ENCODE data around the gene SBK1.

Gene SBK1

DNA sequence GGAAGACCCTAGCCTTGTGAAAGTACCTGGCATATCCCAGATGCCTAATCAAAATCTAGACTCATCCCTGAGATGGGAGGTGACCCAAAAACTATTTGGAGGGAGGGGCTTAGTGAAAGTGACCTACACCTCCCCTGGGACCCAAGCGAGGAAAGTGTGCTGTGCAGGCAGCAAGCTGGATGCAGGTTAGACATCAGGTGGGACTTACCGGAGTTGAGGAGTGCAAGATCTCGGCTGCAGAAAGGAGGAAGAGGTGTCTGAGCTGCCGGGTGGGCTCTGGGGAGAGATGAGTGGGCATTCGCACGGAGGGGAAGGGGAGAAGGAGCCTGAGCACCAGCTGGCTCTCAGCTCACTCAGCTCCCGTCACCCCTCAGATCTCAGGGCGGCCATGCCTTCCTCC, 10.3 kb upstream of the SBK1 start:
- no peak for DNase-seq (ENCODE audit: low spot score)

DNA sequence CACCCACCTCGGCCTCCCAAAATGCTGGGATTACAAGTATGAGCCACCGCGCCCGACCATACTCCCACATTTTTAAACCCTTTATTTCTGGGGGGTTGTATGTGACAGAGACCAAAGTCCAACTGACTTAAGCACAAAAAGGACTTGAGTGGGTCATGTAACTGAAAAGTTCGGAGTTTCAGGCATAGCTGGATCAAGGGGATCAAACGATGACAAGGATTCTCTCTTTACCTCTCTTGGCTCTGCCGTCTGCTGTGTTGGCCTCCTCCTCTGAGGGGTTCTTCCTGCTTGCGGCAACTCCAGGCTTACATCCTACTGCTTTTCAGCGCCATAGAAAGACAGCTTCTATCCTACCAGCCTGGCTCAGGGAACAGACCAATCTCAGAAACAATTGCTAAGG, 9.2 kb upstream of the SBK1 start:
- no peak for DNase-seq (ENCODE audit: low spot score)

DNA sequence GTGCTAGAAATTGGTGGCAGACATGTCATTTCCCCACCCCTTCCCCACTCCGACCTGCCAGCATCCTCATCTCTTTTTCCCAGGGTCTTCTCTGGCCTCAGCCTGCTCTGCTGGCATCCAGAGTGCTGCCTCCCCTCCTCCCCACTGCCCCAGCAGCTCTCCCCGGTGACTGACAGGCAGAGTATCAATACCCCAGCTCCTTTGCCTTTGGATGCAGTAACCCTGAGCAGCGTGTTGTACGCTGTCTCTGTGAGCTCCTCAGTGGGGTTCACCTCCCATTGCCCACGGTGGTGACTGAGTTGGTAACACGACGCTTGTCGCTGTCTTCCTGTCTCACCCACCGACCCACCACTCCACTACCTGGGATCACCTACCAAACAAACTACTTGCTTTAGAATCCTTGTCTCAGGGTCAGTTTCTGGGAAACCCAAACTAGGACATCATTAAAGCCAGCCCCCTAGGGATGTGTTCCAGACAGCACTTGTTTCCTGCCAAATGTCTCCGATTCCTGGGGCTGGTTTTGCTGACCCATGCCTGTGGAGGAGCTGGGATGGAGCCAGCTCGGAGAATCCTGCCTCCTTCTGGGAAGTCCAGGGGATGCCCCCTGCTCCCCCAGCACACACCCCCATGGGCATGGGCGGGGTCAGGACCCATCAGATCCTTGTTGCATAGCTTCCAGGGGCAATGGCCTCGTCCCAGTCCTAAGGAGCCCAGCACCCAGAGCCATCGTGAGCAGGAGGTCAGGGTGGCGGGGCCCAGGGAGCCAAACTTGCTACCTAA, 8.3 kb upstream of the SBK1 start:
- no peak for DNase-seq (ENCODE audit: low spot score)

DNA sequence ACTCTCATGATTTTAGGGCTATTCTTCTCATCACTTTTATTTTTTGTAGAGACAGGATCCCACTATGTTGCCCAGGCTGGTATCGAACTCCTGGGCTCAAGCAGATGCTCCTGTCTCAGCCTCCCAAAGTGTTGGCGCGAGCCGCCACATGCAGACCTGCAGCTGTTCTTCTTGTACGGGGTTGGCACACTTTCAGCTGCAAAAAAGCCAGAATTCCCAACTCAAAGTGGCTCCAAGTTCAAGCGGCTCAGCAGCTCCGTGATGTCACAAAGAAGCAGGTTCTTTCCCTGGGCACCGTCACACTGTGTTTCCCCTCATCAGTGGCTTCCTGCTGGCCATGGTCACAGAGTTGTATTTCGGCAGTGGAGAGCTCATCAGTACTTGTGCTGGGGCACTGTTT, 6.7 kb upstream of the SBK1 start:
- DNase-seq (ENCODE audit: low spot score): no peak

DNA sequence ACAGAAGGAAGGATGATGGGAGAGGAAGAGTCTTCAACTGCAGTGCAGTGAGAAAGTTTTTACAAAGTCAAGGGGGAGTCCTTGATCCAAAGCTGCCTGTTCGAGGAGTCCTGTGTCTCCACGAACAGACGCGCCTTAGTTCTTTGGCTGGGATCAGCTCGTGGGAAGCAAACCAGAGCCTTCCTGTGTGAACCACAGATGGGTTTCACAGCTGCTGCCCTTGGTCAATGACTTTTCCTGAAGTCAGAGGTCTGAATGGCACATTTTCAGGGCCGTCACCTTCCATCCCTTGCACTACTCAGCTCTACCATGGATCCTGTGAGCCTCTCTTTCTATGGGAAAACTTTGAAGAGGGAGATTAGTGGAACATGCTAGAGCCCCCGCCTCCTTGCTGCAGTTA, 4.2 kb upstream of the SBK1 start:
- no peak for DNase-seq (ENCODE audit: low spot score)

DNA sequence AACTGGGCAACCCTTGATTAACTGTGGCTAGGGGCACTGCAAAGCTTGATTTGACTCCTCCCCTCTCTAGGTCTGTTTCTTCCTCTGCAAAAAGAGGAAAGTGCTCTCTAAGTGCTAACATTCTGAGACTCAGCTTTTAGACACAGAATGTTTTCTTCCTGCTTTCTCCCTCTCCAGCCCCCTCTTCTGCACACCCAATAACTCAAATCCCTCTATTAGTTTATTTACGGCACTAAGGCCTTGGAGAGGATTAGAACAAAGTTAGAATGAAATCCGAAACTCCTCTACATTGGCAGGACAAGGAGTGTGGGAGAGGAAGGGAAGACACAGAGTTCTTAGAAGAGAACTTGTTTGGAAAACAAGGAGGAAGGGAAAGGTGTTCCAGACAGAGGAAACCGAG, 3.3 kb upstream of the SBK1 start:
- DNase-seq (ENCODE audit: low spot score): no peak

DNA sequence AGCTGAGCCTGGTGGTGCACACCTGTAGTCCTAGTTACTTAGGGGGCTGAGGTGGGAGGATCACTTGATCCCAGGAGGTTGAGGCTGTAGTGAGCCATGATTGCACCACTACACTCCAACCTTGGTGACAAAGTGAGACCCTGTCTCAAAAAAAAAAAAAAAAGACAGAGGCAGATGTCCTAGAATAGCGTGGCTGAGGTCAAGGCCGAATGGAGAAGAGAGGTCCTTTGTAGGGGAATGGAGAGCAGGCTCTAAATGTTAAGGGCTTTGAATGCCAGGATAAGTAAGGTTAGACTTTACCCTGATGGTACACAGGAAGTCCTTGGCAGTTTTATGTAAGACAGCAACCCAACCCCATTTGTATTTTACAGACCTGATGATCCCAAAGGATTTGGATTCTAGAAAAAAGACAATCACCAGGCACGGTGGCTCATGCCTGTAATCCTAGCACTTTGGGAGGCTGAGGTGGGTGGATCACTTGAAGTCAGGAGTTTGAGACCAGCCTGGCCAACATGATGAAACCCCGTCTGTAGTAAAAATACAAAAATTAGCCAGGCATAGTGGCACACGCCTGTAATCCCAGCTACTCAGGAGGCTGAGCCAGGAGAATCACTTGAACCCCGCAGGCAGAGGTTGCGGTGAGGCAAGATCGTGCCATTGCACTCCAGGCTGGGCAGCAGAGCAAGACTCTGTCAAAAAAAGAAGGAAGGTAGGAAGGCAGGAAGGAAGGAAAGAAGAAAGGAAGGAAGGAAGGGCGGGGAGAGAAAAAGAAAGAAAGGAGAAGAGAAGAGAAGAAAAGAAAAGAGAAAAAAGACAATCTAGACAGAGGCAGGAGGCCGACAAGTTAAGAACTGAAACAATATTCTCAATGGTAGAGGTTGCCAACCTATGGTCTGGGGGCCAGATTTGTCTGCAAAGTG, 2.1 kb upstream of the SBK1 start:
- DNase-seq (ENCODE audit: low spot score): no peak

DNA sequence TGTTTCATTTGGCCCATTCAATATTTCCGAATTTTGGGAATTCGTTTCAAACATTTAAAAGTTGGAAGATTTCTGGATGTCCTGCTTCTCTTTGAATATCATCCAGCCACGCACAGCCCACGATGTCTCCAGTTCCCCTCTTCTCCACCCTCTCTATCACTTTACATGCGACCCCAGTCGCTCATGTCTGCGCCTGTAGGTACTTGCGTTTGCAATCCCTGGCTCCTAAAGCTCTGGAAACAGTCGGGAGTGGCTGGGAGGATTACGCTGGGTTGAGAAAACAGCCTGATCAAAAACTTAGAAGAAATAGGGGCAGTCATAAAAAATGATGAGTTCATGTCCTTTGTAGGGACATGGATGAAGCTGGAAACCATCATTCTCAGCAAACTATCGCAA, 1.5 kb upstream of the SBK1 start:
- no peak for DNase-seq (ENCODE audit: low spot score)

DNA sequence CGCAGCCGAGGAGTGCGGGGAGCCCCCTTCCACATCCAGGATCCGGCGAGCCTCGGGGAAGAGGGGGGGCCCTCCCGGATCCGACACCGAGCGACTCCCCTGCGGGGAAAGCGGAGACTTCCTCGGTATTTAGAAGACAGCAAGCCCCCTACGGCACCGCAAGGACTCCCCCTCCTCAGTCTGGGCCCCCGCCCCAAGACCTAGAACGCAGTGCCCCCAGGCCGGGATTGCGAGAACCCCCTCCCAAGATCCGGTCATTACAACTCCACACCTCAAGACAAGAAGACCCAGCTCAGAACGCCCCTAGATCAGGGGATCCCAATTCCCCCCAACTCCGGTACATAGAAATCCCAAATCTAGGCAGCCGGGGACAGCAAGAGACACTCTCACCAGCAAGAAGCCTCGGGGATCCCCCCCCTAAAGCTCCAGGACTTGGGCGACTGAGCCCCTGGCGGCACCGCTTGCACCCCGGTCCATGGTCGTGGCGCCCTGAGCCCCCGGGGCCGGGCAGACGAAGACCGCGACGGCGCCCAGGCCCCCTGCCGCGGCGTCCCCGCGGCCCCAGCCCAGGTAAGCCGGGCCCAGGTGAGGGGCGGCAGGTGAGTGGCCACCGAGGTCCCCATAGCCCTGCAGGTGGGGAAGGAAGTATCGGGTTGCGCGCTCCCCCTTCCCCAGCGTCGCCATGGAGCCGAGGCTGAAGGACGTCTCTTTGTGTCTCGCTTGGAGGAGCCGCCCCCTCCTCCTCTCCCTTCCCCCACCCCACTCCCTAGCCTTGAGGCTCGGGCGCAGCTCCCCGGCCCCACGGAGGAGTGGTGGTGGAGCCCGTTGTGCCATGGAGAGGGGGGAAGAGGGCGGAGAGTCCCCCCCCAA, 641 bp downstream of the SBK1 start:
- peak; percentile 80 for DNase-seq (ENCODE audit: low spot score)

DNA sequence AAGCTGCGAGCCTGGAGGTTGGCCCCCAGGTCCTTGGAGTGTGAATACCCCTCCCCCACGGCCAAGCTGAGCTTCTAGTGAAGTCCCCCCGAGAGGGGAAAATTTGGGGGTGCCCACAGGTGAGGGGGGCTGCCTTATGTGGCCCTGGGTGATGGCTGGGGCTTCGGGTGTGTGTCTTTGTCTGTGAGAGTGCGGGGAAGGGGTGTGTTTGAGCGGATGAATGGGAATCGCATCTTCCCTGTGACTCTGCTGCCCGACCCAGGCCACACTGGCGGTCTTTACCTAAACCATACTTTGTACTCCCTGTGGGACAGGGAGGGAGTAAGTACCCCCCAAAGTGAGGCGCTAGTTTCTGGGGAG, 1.3 kb downstream of the SBK1 start:
- DNase-seq (ENCODE audit: low spot score): no peak

DNA sequence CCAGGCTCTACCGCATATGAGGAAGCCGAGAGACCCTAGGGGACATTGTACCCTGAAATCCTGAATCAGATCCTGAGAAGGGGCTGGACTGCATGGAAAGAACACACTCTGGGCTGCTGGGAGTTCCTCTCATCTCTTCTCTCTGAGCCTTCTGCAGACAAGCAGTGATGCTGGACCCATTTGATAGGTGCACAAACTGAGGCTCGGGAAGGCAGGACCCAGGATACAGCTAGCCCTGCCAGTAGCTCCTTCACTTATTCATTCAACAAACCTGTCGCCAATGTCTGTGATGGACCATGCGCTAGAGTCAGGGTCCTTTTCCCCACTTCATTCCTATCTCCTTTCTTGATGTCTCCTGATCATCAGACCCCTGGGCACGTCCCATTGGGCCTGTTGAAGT, 1.9 kb downstream of the SBK1 start:
- DNase-seq (ENCODE audit: low spot score): no peak

DNA sequence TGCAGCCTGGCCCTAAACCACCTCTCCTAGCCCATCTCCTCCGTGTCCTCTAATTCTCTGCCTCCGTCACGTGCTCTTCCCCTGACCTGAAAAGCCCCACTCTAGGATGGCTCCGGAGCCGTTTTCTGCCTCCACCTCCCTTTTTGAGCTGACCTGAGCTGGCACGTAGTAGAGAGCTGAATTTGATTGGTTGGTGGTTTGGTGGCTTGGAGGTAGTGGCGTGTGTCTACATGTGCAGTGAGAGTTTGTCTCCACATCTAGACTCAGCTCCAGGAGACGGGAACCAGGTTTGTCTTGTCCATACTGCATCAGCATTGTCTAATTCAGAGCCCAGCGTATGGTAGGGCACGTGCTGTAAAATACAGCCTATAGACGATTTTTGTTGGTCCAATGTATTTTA, 3.0 kb downstream of the SBK1 start:
- no peak for DNase-seq (ENCODE audit: low spot score)

DNA sequence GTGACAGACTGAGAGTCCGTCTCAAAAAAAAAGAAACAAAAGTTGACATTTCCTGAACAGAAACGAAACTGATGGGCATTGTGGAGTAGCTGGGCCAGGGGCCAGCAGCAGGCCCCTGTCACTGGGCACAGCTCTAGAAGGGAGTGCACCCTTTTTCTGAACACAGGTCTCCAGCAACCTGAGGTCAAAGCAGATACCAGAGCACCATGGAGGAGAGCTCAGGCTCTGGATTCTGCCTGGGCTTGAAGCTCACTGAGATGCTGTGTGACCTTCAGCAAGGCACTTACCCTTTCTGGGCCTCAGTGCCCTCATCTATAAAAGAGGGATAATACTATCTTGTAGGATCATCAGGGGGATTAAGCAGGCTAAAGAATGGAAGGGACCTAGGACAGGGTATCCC, 5.0 kb downstream of the SBK1 start:
- no peak for DNase-seq (ENCODE audit: low spot score)

DNA sequence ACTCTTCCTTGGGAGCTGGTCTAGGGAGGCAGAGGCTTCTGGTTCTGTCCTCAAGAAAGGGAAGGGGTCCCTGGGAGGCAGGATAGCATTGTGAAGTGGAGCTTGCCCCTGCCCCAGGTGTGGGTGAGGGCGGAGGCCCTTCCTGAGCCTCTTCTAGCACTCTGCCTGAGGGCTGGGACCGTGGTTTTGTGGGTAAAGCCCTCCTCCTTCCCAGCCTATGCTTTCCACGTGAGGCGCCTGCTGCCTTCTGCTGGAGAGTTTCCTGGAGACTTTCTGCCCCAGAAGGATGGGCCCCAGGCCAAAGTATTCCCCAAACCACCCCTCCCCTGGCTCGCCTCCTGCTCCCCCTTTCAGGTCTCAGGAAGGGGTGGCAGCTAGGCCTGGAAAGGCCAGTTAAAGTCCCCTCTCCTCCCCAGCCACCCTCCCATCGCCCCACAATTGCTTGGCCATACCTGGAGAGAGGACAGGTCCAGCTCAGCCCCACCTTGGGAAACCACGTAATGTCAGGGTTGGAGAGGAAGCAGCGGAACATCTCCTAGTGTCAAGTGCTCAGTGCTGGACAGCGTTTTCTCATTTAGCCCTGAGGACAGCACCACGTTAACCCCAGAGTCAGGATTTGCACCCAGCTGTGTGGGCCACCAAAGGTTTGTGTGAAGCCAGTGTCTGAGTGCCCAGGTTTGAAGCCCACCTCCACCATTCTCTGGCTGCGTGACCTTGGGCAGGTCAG, 5.6 kb downstream of the SBK1 start:
- DNase-seq (ENCODE audit: low spot score): no peak

DNA sequence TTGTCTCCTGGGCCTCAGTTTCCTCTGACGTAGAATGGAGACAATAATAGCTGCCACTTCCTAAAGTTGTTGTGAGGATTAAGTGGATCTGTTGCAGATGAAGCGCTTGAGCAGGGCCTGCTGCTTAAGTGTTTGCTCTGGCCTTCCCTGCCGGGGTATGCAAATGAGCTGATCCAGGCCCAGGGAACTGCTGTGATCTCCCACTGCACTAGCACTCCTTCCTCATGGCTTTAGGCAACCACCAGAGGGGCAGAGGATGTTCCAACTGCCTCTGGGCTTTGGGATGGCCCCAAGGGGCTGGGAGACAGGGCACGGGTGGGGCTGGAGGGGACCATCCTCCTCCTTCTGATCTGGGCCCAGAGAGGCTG, 6.2 kb downstream of the SBK1 start:
- no peak for DNase-seq (ENCODE audit: low spot score)

DNA sequence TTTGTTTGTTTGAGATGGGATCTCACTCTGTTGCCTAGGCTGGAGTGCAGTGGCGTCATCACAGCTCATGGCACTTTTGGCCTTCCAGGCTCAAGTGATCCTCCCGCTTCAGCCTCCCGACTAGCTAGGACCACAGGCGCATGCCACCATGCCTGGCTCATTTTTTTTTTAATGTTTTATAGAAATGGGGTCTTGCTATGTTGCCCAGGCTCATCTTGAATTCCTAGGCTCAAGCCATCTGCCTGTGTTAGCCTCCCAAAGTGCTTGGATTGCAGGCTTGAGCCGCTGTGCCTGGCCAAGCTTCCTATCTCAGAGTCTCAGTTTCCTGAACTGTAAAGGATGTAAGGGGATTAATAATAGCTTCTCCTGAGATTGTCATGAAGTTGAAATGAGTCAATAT, 8.0 kb downstream of the SBK1 start:
- DNase-seq (ENCODE audit: low spot score): no peak

DNA sequence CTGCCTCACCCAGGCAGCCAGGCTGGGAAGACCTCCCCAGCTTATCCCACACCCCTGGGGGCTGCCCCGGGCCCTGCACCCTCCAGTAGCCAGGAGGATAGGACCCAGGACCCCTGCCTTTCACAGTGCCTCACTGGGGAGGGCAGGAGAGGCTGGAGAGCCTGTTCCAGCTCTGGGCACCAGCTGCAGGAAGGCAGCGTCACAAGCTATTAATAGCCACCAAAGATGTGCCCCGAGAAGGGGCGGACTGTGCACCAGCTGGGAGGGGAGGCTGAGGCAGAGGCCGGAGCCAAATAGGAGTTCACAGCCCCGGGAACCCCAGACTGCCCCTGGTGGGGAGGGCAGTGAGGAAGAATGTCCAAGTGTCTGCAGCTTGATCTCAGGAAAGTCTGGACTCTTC, 8.8 kb downstream of the SBK1 start:
- DNase-seq (ENCODE audit: low spot score): no peak

DNA sequence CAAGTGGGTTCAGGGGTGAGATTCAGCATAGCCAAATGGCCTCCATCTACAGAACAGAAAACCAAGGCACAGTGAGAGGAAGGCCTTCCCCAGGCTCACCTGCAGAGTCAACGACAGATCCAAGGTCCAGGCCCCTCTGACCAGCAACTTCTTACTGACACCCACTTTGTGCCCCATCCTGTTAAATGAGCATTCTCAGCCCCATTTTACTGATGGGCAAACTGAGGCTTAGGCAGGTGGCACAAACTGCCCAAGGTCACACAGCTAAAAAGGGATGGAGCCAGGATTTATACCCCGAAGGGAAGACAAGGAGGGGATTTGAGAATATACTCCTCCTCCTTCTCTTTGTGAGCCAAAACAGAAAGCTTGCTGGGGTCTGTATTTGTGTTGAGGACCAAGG, 9.3 kb downstream of the SBK1 start:
- DNase-seq (ENCODE audit: low spot score): no peak

DNA sequence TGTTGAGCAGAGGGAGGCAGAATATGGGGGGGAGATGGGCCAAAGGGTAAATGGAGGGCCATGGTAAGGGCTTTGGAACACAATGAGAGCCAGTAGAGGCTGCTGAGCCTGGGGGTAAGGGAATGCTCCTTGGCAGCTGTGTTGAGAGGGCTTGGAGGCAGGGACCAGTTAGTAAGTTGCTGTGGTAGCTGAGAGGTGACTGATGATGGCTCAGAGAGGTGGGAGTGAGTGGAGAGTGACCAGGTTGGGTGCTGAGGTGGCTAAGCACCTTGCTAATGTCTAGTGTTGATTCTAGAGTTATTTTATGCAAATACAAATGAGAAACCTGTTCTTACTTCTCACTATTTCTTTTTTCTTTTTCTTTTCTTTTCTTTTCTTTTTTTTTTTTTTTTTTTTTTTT, 10.8 kb downstream of the SBK1 start:
- DNase-seq (ENCODE audit: low spot score): no peak

DNA sequence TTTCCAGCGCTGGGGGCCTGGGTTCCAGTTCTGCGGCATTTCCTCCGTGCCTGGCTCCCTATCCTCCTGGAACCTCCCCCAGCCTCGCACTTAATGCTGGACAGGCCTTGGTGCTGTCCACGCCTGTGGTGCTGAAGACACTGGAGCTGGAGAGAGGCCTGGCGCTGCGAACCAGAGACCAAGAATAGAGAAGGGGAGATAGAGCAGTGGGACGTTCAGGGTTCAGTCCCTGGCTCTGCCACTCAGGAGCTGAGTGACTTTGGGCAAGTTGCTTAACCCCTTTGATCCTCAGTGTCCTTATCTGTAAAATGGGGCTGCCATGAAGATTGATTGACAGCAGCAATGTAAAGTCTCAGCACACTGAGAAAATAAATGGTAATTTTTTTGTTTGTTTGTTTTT, 11.9 kb downstream of the SBK1 start:
- DNase-seq (ENCODE audit: low spot score): no peak

DNA sequence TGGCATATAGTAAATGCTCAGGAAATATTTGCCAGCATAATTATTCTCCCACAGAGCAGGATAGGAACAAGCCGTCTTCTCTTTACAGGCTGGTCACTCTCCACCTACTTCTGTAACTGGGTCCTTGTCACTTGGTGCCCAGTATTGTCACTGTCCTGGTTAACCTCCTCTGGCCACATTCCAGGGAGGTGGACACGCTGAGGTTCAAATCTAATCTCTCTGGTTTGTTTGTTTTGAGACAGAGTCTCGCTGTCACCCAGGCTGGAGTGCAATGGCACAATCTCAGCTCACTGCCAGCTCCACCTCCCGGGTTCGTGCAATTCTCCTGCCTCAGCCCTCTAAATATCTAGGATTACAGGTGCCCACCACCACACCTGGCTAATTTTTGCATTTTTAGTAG, 15.6 kb downstream of the SBK1 start:
- no peak for DNase-seq (ENCODE audit: low spot score)

Measured in ecto neural progenitor cell (in vitro differentiated cells).